22Rv1 (cell line): ENCODE data around the gene GDF7.

Source experiments
- H3K27ac ChIP-seq: fragments of 450-650 bp; 2 replicates; pipeline ENCODE4 v1.5.1; 2017
- ZFX ChIP-seq: fragments of 450-650 bp; IDR thresholded peaks from 2 replicates; pipeline ENCODE4 v1.6.1; 2017; ENCODE audit warnings: antibody characterized with exemption, borderline replicate concordance
- TF ChIP-seq, protein P1 (sequence below): fragments of 450-650 bp; IDR thresholded peaks from 2 replicates; pipeline ENCODE4 v1.5.1; 2017; ENCODE audit warnings: mild to moderate bottlenecking

Gene GDF7

DNA sequence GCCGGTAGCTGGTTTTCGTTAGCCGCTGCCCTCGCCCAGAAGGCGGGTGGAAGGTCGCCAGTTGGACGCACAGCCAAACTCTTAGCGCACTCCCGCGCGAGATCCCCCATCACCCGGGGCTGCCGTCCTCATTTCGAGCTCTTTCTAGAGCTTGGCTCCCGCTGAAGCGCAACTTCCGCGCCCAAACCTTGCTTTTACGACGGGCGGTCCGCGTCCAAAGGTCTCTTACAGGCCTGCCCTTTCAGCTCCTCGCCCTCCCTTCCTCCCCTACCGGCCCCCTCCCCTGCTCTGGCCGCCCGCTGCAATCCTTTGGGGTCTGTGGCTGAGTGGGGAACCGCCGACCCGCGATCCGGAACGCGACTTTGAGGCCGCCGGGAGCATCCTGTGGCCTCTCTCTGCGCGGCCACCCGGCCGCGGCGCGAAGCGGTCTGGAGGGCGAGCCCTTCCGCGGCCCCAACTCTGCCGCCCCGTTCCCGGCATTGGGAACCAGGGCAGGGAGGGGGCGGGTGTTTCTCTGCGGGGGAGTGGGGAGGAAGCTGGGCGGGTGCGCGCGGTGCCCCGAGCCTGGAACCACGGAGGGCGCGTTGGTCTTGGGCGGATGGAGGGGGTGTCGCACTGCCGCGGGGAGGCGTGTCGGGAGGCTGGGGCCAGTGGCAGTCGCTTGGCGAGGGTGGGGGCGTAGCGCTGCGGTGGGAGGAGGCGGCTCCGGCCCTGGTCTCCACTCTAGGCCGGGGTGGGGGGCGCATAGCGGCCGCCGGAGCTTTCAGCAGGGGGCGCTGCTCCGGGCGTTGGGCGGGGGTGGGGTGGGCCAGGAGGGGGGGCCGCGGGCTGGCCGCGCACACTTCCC, at the start of gene GDF7:
Gene GDF7, plus strand, starts transcription at position 841 of the 847 bp plus-strand sequence. CDS start 96 bp downstream, outside the sequence.
- H3K27ac ChIP-seq: no peak within 1 kb of the TSS
- TF ChIP-seq, protein P1, sequence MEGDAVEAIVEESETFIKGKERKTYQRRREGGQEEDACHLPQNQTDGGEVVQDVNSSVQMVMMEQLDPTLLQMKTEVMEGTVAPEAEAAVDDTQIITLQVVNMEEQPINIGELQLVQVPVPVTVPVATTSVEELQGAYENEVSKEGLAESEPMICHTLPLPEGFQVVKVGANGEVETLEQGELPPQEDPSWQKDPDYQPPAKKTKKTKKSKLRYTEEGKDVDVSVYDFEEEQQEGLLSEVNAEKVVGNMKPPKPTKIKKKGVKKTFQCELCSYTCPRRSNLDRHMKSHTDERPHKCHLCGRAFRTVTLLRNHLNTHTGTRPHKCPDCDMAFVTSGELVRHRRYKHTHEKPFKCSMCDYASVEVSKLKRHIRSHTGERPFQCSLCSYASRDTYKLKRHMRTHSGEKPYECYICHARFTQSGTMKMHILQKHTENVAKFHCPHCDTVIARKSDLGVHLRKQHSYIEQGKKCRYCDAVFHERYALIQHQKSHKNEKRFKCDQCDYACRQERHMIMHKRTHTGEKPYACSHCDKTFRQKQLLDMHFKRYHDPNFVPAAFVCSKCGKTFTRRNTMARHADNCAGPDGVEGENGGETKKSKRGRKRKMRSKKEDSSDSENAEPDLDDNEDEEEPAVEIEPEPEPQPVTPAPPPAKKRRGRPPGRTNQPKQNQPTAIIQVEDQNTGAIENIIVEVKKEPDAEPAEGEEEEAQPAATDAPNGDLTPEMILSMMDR: peak; percentile 32; the same call in 1 of the 2 replicates
- no peak for TF ChIP-seq ZFX

DNA sequence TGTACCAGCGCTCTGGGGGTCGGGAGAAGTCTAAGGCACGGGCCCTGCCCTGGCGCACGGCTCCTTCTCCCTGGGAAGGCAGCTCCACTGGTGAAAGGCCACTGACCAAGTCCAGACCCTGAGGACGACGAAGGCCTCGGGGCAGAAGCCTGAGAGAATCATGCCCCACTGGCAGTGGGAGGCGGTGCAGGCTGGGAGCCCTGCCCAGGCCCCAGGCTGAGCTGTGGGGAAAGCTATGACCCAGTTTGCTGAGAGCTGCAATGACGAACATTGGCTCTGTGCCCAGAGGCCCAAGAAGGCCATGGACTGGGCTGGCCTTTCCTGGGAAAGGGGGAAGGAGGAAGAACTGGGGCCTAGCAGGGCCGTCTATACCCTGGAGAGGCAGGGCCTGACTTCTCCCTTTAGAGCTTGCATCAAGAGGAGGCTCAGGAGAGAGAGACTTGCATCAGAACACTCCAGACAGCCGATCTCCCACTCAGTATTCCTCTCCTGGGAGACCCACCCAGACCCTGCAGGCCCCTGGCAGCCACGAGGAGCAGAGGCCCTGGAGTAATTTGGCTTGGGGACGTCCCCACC, 49.0 kb upstream of the GDF7 start:
- no peak overlapping the region for H3K27ac ChIP-seq
- TF ChIP-seq ZFX: no peak
- TF ChIP-seq, protein P1: no peak

DNA sequence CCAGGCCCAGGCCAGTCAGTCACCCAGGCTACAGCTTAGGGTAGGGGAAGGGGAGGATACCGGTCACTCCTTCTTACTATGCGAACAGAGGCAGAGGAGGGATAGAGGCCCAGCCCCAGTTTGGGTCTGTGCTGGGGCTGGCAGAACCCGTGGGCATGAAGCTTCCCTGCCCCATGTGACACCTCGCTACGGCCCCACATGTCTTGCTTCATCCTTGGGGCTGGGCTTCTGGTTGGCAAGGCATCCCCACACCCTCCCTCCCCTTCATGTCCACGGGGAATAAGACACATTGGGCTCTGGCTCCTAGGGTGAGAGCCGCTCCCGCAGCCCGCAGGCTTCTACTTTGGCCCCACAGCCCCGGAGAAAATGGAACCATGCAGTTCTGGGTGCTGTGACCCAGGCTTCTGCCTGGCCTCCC, 48.5 kb upstream of the GDF7 start:
- TF ChIP-seq, protein P1: no peak
- TF ChIP-seq ZFX: no peak
- H3K27ac ChIP-seq: no peak overlapping the region

DNA sequence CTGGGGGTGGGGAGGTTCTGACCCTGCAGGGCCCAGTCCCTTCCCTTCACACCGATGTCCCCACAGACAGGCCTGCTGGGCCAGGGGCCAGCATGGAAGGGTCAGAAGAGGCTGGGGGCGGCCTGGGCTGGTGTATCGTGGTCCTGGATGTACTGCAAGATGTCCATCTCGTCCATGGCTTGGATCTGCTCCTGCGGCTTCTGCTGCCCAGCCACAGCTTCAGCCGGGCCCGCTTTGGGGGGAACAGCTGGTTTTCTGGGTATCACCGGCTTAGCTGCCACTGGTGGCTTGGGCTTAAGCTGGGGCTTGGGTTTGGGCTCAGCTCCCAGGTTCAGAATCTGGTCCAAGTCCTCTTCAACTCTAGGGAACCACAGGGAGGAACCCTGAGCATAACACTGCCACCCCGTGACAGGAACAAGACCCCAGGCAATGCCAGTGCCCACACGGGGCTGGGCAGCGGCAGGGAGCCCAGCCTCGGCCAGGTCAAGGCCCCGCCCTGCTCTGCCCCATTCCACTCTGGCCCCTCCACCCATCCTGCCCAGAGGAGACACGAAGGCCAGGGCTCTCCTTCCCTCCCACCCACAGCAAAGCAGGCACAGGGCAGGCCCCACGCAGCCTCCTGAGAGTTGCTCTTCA, 47.9 kb upstream of the GDF7 start:
- H3K27ac ChIP-seq: no peak overlapping the region
- TF ChIP-seq, protein P1: no peak
- no peak for TF ChIP-seq ZFX

DNA sequence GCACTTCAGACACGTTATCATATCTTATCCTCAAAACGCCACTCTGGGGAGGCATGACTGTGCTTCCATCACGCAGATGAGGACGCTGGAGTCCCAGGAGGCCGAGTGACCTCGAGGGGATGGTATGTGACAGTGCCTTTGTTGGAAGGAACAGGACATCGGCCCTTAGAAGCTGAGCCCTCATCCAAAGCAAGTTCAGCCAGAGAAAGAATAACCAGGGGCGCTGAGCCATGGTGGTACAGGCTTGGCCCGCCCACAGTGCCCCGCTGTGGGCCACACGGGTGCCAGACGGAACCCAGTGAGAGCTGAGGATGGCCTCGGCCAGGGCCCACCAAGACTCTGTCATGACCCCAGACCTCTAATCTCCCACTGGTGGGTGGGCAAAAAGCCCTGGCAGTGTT, 47.3 kb upstream of the GDF7 start:
- TF ChIP-seq, protein P1: no peak
- no peak for TF ChIP-seq ZFX

DNA sequence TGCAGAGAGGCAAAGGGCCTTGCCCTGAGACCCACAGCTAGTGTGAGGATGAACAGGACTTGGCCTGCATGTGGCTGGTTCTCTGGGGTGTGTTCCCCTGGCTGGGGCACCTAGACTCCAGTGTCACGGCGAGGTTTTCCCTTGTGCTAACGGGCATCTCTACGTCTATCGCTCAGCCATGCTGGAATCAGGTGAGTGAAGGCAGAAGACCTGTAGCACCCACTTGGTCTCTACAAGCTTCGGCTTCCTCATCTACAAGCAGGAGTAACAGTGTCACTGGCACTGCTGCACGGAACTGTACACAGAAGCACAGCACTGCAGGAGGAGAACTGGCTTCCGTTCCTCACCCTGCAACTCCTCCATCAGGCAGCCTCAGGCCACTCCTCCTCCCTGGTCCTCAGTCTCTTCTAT, 46.7 kb upstream of the GDF7 start:
- TF ChIP-seq, protein P1: no peak
- no peak for TF ChIP-seq ZFX
- no peak overlapping the region for H3K27ac ChIP-seq

More for the DNA sequence above, 47.3 kb upstream of the GDF7 start:
- H3K27ac ChIP-seq: no peak overlapping the region
